Osteoblast (primary cell): Measurements from ENCODE around the gene TAS2R30. TPM values are rescaled to one million over a fixed set of nuclear protein-coding genes. Genes with fewer than 3 reads are reported as not detected.

ENCODE experiments used
- DNase-seq: peaks from one replicate; pipeline ENCODE4 v3.0.0; 2011; ENCODE audit warnings: low spot score, mixed read lengths; ENCODE audit not compliant: insufficient read length; ENCODE audit errors: missing footprints
- H2AFZ ChIP-seq: 2 replicates; pipeline ENCODE4 v1.6.0; 2011; ENCODE audit warnings: mild to moderate bottlenecking, low read length
- H3K27ac ChIP-seq: 2 replicates; pipeline ENCODE4 v1.5.1; 2011; ENCODE audit warnings: mild to moderate bottlenecking, low read depth, low read length, moderate library complexity
- H3K27me3 ChIP-seq: 2 replicates; pipeline ENCODE4 v1.6.0; 2012; ENCODE audit warnings: mild to moderate bottlenecking, control low read depth, inconsistent platforms, low read length, moderate library complexity; ENCODE audit not compliant: insufficient read depth
- H3K36me3 ChIP-seq: 2 replicates; pipeline ENCODE4 v1.5.1; 2011; ENCODE audit warnings: mild to moderate bottlenecking, low read length, control low read depth, moderate library complexity; ENCODE audit not compliant: insufficient read depth
- H3K4me1 ChIP-seq: 2 replicates; pipeline ENCODE4 v1.5.1; 2011; ENCODE audit warnings: mild to moderate bottlenecking, low read length, control low read depth, moderate library complexity; ENCODE audit not compliant: insufficient read depth
- H3K4me2 ChIP-seq: 2 replicates; pipeline ENCODE4 v1.6.0; 2011; ENCODE audit warnings: mild to moderate bottlenecking, low read length; ENCODE audit not compliant: insufficient read depth
- H3K4me3 ChIP-seq: fragments of 200-600 bp; sonication (generic); 3 replicates; pipeline ENCODE4 v1.5.1; 2012; ENCODE audit warnings: mild to moderate bottlenecking, low read length, inconsistent platforms; ENCODE audit not compliant: insufficient read depth
- H3K79me2 ChIP-seq: 2 replicates; pipeline ENCODE4 v1.6.0; 2012; ENCODE audit warnings: mild to moderate bottlenecking, low read length, control low read depth, inconsistent platforms; ENCODE audit not compliant: insufficient read depth
- H3K9me3 ChIP-seq: 2 replicates; pipeline ENCODE4 v1.5.1; 2011; ENCODE audit warnings: low read depth, low read length, control low read depth
- H4K20me1 ChIP-seq: 2 replicates; pipeline ENCODE4 v1.6.0; 2012; ENCODE audit warnings: mild to moderate bottlenecking, low read length, control low read depth; ENCODE audit not compliant: insufficient read depth
- total RNA-seq: library from RNA; depleted of rRNA; stranded (reverse); fragments of >200 nt; gene quantifications from 2 replicates; pipeline ENCODE4 v1.2.3, GENCODE V29; 2012
- TF ChIP-seq, protein P1 (sequence below): IDR thresholded peaks from 2 replicates; pipeline ENCODE4 v1.5.1; 2011; ENCODE audit warnings: mild to moderate bottlenecking, low read depth, low read length, moderate library complexity; ENCODE audit errors: extremely low read depth

Gene TAS2R30
- total RNA-seq, 1 donor: 8.3 TPM

DNA sequence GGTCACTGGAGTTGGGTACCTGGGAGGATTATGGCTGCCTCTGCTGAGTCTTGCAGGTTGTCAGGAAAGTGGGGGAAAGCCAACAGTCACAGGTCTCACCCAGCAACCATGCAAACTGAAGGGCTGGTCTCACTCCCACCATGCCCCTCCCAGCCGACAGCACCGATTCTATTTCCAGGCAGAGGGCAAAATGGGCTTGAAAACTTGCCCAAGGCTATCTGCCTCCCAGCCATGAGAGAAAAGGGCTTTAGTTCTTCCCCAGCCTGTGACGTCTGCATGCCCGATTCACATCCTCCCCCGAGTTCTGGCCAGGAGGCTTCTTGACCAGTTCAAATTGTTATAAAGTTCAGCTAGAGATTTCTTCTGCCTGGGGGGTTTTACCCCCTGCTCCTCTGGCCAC, 9.9 kb upstream of the TAS2R30 start:
- H3K79me2 ChIP-seq: peaks cover 54% of the 10 kb centered on the region
- no peaks in the 10 kb centered on the region for H4K20me1 ChIP-seq
- H3K36me3 ChIP-seq: no peaks in the 10 kb centered on the region

DNA sequence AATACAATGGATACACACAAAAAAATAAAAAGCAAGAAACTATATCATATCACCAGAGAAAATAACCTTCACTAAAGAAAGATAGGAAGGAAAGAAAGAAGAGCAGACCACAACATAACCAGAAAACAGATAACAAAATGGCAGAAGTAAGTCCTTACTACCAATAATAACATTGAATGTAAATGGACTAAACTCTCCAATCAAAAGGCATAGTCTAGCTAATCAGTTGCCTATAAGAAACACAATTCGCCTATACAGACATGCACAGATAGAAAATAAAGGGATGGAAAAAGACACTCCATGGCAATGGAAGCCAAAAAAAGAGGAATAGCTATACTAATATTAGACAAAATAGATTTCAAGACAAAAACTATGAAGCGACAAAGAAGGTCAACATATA, 8.9 kb upstream of the TAS2R30 start:
- Histone ChIP-seq H2AFZ (no peak overlapping the region), H3K27me3 (no peaks in the 10 kb centered on the region), H3K79me2 (peaks cover 60% of the 10 kb centered on the region), H3K4me3 (no peak overlapping the region), H3K9me3 (no peaks in the 10 kb centered on the region), H3K4me2 (no peak overlapping the region), H3K27ac (no peak overlapping the region), H3K36me3 (no peaks in the 10 kb centered on the region), H4K20me1 (no peaks in the 10 kb centered on the region), H3K4me1 (no peaks in the 10 kb centered on the region)
- no peak for DNase-seq
- TF ChIP-seq, protein P1, sequence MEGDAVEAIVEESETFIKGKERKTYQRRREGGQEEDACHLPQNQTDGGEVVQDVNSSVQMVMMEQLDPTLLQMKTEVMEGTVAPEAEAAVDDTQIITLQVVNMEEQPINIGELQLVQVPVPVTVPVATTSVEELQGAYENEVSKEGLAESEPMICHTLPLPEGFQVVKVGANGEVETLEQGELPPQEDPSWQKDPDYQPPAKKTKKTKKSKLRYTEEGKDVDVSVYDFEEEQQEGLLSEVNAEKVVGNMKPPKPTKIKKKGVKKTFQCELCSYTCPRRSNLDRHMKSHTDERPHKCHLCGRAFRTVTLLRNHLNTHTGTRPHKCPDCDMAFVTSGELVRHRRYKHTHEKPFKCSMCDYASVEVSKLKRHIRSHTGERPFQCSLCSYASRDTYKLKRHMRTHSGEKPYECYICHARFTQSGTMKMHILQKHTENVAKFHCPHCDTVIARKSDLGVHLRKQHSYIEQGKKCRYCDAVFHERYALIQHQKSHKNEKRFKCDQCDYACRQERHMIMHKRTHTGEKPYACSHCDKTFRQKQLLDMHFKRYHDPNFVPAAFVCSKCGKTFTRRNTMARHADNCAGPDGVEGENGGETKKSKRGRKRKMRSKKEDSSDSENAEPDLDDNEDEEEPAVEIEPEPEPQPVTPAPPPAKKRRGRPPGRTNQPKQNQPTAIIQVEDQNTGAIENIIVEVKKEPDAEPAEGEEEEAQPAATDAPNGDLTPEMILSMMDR: no peak

More for the DNA sequence above, 9.9 kb upstream of the TAS2R30 start:
- no peak for DNase-seq
- Histone ChIP-seq H3K9me3 (no peaks in the 10 kb centered on the region), H3K4me2 (no peak overlapping the region), H3K27ac (no peak overlapping the region), H3K4me1 (no peaks in the 10 kb centered on the region), H2AFZ (no peak overlapping the region), H3K4me3 (no peak overlapping the region), H3K27me3 (no peaks in the 10 kb centered on the region)
- TF ChIP-seq, protein P1: no peak

DNA sequence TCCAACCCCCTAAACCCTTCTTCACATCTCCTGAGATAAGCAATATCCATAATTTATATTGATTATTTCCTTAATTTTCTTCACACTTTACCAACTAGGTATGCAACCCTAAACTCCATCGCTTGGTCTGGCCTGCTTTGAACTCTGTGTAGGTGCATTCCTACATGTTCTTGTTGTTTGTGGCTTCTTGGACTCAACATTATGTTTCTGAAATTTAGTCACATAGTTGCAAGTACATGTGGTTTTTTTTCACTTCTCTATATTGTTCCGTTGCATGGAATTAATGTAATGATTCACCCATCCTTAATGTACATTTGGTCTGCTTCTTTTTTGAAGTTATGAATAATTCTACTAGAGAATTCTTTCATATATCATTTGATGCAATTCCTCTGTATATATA, 1.6 kb upstream of the TAS2R30 start:
- peaks cover 56% of the 10 kb centered on the region for H3K79me2 ChIP-seq
- H3K36me3 ChIP-seq: no peaks in the 10 kb centered on the region
- H4K20me1 ChIP-seq: peaks cover 8% of the 10 kb centered on the region

DNA sequence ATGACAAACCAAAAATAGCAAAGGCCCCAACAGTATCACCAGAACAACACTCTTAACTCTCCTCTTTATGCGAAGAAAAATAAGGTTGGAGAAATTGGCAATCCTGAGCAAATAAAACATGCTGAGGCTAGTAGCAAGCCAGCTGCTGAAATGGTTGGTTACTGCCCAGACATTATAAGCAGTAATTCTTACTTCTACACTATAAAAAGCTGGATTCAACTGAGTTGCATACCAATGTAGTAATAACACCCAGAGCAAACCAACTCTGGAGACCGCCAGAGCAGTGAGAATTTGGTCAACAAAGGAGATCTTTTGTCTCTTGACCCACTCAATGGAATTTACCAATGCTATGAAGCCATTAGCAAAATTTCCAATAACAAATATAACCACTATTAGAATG, 628 bp downstream of the TAS2R30 start:
- H3K27ac ChIP-seq: no peak overlapping the region
- DNase-seq: no peak
- no peaks in the 10 kb centered on the region for H3K4me1 ChIP-seq
- peaks cover 16% of the 10 kb centered on the region for H4K20me1 ChIP-seq
- H3K4me2 ChIP-seq: no peak overlapping the region
- peaks cover 57% of the 10 kb centered on the region for H3K79me2 ChIP-seq
- TF ChIP-seq, protein P1: no peak
- no peaks in the 10 kb centered on the region for H3K9me3 ChIP-seq
- H3K4me3 ChIP-seq: no peak overlapping the region
- no peak overlapping the region for H2AFZ ChIP-seq
- H3K36me3 ChIP-seq: no peaks in the 10 kb centered on the region
- no peaks in the 10 kb centered on the region for H3K27me3 ChIP-seq

More for the DNA sequence above, 1.6 kb upstream of the TAS2R30 start:
- no peak overlapping the region for H3K27ac ChIP-seq
- H2AFZ ChIP-seq: no peak overlapping the region
- TF ChIP-seq, protein P1: no peak
- no peak overlapping the region for H3K4me3 ChIP-seq
- H3K4me1 ChIP-seq: no peaks in the 10 kb centered on the region
- no peak for DNase-seq
- H3K9me3 ChIP-seq: no peaks in the 10 kb centered on the region
- no peaks in the 10 kb centered on the region for H3K27me3 ChIP-seq
- H3K4me2 ChIP-seq: no peak overlapping the region
